ENCODE data around the gene COX18. TPM values are rescaled to one million over a fixed set of nuclear protein-coding genes. Genes with fewer than 3 reads are reported as not detected.

The COX18 gene
- polyA plus RNA-seq, 2 of the 4 experiments (the other 2 are of a cell fraction), result 9.7 to 17.6 TPM

- H3K4me3 ChIP-seq, result no peak overlapping the region
- H3K9me3 ChIP-seq, result no peaks in the 10 kb centered on the region
- no peak overlapping the region for H3K4me2 ChIP-seq
- ATAC-seq (peak in 1 of 2 experiments; percentile 13; a peak in 1 of 6 replicates), DNase-seq (ENCODE audit: low read depth in 1 of 2, low spot score in 1 of 2) (no peak), FAIRE-seq (no peak)
- ChIA-PET POLR2A (no interaction called here), CTCF (interaction anchor here (0.6 to 1.6 kb wide), 3 partner anchors 9 to 365 kb away, joined by 3 to 6 read pairs (median 3); no protein-coding TSS in a partner anchor)
- TF ChIP-seq JUNB (IDR thresholded peaks at IDR 0.05), result no peak
- TF ChIP-seq E2F6 (IDR thresholded peaks at IDR 0.05; ENCODE audit: borderline replicate concordance, low read depth), result no peak
- WGBS (ENCODE audit: missing lambda C conversion rate), result 88% methylated on average over 3 of the region's 3 CpGs
- H3K4me1 ChIP-seq, result no peaks in the 10 kb centered on the region
- H3K27ac ChIP-seq, result no peak overlapping the region
Measured at GRCh38 chr4:73080789-73081188, 11.3 kb upstream of the COX18 start.

GRCh38 chr4:73075832-73076231 is 6.3 kb upstream of the COX18 start:
- CTCF ChIA-PET, result no interaction called here
- POLR2A ChIA-PET, result no interaction called here
- no peak for FAIRE-seq

GRCh38 chr4:73070074-73070390 is 516 bp upstream of the COX18 start:
- DNase-seq (ENCODE audit: low read depth in 1 of 2, low spot score in 1 of 2) (no peak), ATAC-seq (peak; percentile 15 to 32), FAIRE-seq (no peak)
- H3K4me1 ChIP-seq, result peaks cover 5% of the 10 kb centered on the region; the same call in 2 of the 3 replicates
- TF ChIP-seq MAFK (IDR thresholded peaks at IDR 0.05; ENCODE audit: partially characterized antibody), result peak; percentile 8
- TF ChIP-seq PBX3 (IDR thresholded peaks at IDR 0.05), result no peak
- peak overlapping the region; percentile 86 for H3K4me2 ChIP-seq
- 5% methylated on average over 9 of the region's 9 CpGs for WGBS (ENCODE audit: missing lambda C conversion rate)
- H3K4me3 ChIP-seq, result peak overlapping the region; percentile 67
- H3K9me3 ChIP-seq, result no peaks in the 10 kb centered on the region
- H3K27ac ChIP-seq, result peak overlapping the region; percentile 81 to 100
- ChIA-PET CTCF (interaction anchor here (0.5 kb wide), 1 partner anchor 31 kb away, joined by 3 read pairs; no protein-coding TSS in a partner anchor), POLR2A (interaction anchor here (0.6 to 1.5 kb wide), 3 partner anchors 19 to 189 kb away, joined by 3 to 6 read pairs (median 3); partner anchors contain the start of gene ANKRD17)

More at GRCh38 chr4:73075832-73076231, 6.3 kb upstream of the COX18 start:
- ATAC-seq (no peak), DNase-seq (ENCODE audit: low read depth in 1 of 2, low spot score in 1 of 2) (no peak)
- WGBS (ENCODE audit: missing lambda C conversion rate), result 81% methylated on average over 3 of the region's 3 CpGs
- H3K27ac ChIP-seq, result no peak overlapping the region
- no peak overlapping the region for H3K4me3 ChIP-seq
- H3K4me1 ChIP-seq, result no peaks in the 10 kb centered on the region
- H3K9me3 ChIP-seq, result no peaks in the 10 kb centered on the region
- H3K4me2 ChIP-seq, result no peak overlapping the region
- TF ChIP-seq ESRRA (IDR thresholded peaks at IDR 0.05; ENCODE audit: borderline replicate concordance, low read length) (no peak), MAFK (IDR thresholded peaks at IDR 0.05; ENCODE audit: partially characterized antibody) (peak; percentile 64)

- ATAC-seq, result peak; percentile 13 to 35; a peak in 4 of 6 replicates
- Histone ChIP-seq H3K4me3 (peak overlapping the region; percentile 67), H3K27ac (peak overlapping the region; percentile 86 to 100), H3K4me1 (peaks cover 5% of the 10 kb centered on the region; the same call in 2 of the 3 replicates), H3K9me3 (no peaks in the 10 kb centered on the region), H3K4me2 (peak overlapping the region; percentile 98)
- ChIA-PET CTCF (no interaction called here), POLR2A (interaction anchor here (1.5 kb wide), 1 partner anchor 190 kb away, joined by 6 read pairs; the partner anchor contains the start of gene ANKRD17)
- no peak for TF ChIP-seq RFX5 (IDR thresholded peaks at IDR 0.05)
- TF ChIP-seq HDAC2 (IDR thresholded peaks at IDR 0.05), result no peak
- TF ChIP-seq JUN (IDR thresholded peaks at IDR 0.05), result no peak
- peak in 1 of 2 experiments; percentile 25 for DNase-seq (ENCODE audit: low read depth in 1 of 2, low spot score in 1 of 2)
- FAIRE-seq, result no peak
- 3% methylated on average over 20 of the region's 27 CpGs for whole genome bisulfite sequencing (ENCODE audit: missing lambda C conversion rate)
Measured at GRCh38 chr4:73068491-73069337, 802 bp downstream of the COX18 start.

- Histone ChIP-seq H3K4me2 (peak overlapping the region; percentile 98), H3K4me1 (peaks cover 5% of the 10 kb centered on the region; the same call in 2 of the 3 replicates), H3K4me3 (peak overlapping the region; percentile 67), H3K9me3 (no peaks in the 10 kb centered on the region), H3K27ac (peak overlapping the region; percentile 86 to 100)
- ATAC-seq, result no peak
- FAIRE-seq, result no peak
- WGBS (ENCODE audit: missing lambda C conversion rate), result 65% methylated on average over 4 of the region's 4 CpGs
- ChIA-PET CTCF (no interaction called here), POLR2A (no interaction called here)
- DNase-seq (ENCODE audit: low read depth in 1 of 2, low spot score in 1 of 2), result no peak
- no peak for TF ChIP-seq FOSL2 (IDR thresholded peaks at IDR 0.05)
- TF ChIP-seq FOSL2 (CRISPR knock-in tag; IDR thresholded peaks at IDR 0.05), result peak; percentile 29; the same call in 1 of the 2 replicates
- no peak for TF ChIP-seq ZSCAN20 (CRISPR knock-in tag; IDR thresholded peaks at IDR 0.05)
- TF ChIP-seq EHF (CRISPR knock-in tag; IDR thresholded peaks at IDR 0.05), result no peak
- TF ChIP-seq E2F6 (IDR thresholded peaks at IDR 0.05; ENCODE audit: borderline replicate concordance, low read depth), result no peak
- no peak for TF ChIP-seq CHD4 (IDR thresholded peaks at IDR 0.05; ENCODE audit: borderline replicate concordance)
- no peak for TF ChIP-seq REST (IDR thresholded peaks at IDR 0.05)
- no peak for TF ChIP-seq CTCF (IDR thresholded peaks at IDR 0.05)
- TF ChIP-seq JUN (IDR thresholded peaks at IDR 0.05), result no peak
Measured at GRCh38 chr4:73067971-73068394, 1.5 kb downstream of the COX18 start.
